NCI-H128 (cell line): Measurements from ENCODE around the gene TP53BP2.
"Not testable (repeated sequence)": the region's sequence is repeated elsewhere in the genome, so short reads cannot be mapped to it uniquely, and the experiment has no call there.

Experiments used
- DNase-seq: peaks from one replicate; lab custom pipeline; 2025; ENCODE audit not compliant: unreplicated experiment; lab: John Stamatoyannopoulos, UW

The TP53BP2 gene

DNA sequence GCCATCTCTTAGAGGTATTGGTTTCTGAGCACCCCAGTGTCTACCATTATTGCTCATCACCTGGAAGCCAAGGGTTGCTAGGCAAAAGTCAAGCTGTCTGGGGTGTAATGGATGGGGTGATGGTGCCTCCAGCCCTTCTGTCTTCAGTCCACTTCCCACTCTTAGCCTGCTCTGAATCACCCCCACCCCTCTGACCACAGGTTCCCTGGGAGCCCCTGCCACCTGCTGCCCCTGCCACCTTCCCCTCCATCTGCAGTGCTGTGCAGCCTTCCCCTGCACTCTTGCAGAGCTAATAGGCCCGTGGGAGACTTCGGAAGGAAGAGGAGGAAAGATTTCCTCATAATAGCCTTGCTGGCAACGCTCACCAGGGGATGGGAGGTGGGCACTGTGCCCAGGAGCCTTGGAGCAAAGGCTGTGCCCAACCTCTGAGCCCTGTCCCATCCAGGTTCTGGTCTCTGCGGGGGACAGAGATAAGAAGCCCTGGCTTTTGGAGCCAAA is 97.9 kb downstream of the TP53BP2 start:
- no peak for DNase-seq

DNA sequence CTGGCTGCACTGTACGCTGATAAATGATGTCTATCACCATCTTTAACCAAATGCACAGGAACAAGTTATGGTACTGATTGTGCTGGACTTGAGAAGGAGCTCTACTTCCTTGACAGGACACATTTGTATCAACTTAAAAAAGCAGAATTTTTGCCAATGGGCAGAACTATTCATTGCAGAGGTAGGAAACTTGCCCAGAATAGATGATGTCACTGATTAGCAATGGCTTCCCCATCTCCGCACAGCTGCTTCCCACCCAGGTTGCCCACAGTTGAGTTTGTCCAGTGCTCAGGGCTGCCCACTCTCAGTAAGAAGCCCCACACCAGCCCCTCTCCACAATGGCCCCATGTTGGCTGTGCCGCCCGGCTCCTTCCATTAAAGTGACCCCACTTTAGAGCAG is 100.0 kb downstream of the TP53BP2 start:
- DNase-seq, result no peak

DNA sequence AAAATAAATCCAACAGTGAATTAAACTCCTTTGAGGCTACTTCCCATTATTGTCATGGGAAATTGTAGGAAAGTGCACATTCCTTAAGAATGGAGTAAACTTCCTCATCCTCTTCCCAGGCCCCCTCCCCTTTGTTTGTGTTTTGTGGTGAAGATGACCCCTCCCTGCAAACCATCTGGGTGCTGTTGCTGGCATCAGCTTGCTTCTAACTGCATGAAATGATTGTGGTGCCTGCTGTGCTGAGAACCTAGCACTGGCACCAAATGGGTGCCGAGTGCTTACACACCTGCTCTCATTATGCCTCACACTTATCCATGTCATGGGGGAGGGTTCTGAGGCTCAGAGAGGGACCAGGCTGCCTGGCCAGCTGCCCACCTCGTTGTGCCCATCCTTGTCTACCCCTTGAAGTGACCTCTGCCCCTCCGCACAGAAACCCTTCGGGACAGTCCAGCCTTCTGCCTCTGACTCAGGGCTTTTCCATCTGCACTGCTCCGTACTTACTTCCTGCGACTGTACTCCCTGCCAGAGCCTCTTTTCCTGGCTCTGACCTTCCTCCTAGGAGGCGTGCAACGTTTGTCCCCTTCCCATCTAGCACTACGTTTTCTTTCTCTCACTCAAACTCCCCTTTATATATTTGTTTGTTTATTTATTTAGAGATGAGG is 102.8 kb downstream of the TP53BP2 start:
- no peak for DNase-seq

DNA sequence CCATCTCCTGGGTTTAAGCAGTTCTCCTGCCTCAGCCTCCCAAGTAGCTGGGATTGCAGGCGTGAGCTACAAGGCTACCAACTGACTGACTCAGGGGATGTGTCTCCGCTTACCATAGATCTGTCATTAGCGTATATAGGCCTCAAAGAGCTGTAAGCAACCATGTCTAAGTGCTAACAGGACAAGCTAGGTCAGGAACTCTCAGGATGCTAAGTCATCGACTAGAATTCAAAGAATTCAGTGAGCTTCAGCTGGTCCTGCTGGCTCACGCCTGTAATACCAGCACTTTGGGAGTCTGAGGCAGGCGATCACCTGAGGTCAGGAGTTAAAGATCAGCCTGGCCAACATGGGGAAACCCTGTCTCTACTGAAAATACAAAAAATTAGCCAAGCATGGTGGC is 103.9 kb downstream of the TP53BP2 start:
- DNase-seq, result no peak

DNA sequence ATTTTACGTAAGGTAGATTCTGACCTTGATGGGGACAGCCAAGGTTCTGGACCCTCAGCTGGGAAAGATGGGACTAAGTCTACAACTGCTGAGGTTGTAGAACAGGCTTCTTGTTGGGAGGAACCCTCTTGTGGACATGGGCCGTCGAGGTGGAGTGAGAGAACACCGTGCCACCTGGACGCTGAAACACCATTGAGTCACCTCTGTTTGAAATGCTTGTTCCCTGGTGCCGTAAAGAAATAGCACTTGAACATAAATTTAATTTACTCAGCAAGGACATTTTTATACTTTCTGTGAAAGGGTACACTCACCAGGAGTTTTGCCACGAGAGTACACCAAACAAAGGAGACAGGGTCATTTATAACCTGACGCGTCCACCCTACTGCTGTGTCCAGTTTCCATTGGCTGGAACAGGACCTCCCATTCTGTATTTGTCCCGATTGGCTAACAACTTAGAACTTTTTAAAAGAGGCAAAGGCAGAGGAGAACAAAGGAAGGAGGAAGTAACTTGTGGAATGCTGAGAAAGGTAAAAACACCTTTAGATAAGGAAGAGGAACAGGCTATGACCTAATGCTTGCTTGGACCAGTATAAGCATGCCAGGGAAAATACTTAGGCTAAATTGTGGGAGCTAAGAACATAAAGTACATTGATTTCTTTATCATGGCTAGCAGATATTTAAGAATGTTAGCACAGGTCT is 105.6 kb downstream of the TP53BP2 start:
- DNase-seq, result not testable (repeated sequence)

DNA sequence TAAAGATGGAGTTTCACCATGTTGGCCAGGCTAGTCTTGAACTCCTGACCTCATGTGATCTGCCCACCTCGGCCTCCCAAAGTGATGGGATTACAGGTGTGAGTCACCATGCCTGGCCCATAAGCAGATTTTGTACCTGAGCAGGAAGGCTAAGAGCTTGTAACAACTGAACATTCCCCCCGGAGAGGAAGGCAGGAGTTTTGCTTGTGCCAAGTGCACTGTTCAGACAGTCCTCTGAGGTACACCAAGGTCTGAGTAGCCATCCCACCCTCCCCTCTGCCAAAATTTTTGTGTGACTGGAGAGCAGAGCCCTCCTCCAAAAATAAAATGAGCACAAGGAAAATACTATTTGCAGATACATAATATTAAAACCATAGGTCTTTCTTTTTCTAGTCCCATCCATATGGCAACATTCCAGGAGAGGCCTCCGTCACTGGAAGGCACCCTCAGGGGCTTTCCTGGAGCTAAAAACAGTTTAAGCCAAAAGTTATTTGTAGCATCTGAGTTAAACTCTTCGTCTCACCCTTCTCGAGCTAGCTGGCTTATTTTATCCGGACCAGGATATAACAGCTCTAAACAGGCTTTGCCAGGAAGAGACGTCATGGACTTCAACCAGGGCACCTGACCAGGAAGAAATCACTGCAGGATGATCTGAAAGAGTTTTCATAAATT is 106.2 kb downstream of the TP53BP2 start:
- DNase-seq, result no peak

DNA sequence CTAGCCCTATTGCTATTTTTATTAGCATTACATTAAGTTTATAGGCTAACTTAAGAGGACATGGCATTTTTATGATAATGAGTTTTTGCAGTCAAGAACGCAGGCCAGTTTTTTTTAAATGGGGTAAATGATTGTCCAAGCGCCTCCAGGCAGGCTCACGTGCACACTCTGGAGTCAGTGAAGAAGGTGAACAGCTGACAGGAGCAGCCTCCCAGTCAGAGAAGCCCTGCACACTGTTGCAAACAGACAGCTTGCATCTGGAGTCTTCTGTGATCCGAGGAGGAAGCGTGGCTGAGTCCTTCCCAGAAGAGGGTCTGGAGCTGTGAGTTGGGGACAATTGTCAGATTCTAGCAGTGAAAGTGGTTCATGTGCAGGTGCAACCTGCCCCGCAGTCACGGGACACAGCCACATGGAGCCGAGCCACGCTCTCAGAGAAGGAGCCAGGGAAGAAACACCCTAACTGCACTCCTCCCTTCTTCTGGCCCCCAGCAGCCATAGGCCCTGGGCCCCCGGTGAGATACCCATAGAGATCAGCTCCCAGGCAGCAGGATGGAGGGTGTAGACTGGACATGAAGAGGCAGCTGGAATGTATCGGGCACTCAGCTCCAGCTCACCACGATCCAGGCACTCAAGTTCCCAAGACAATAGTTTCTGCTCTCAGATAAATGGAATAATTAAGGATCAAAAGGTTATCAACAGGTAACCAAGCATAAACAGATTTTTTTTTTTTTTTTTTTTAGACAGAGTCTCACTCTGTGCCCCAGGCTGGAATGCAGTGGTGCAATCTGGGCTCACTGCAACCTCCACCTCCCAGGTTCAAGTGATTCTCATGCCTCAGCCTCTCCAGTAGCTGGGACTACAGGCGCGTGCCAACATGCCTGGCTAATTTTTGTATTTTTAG is 107.0 kb downstream of the TP53BP2 start:
- no peak for DNase-seq

DNA sequence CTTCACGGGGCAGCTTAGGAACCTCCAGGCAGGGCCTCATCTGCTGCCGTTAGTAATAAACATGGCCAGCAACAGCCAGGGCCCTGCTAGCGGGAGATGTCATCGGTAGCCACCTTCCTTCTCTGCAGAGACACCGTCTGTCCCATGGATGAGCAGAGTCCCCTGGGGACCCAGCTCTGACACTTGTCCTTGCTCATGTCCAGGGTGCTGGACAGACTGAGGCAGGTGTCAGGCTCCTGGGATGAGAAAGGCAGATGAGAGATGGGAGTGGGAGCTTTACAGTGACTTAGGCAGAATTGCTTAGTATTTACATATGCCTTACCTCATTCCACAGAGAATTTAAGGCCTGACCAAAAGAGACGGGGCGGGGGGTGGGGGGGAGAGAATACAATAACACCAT is 108.4 kb downstream of the TP53BP2 start:
- DNase-seq, result no peak

DNA sequence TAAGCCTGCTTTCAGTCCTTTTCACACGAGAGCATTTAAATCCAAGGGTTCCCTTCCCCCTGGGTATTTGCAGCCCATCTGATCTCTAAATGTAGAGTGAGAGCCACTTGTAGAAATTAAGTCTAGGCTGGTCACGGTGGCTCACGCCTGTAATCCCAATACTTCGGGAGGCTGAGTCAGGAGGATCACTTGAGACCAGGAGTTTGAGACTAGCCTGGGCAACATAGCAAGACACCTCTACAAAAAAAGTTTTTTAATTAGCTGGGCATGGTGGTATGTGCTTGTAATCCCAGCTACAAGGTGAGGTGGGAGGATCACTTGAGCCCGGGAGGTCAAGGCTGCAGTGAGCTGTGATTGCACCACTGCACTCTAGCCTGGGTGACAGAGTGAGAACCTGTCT is 109.1 kb downstream of the TP53BP2 start:
- DNase-seq, result not testable (repeated sequence)

DNA sequence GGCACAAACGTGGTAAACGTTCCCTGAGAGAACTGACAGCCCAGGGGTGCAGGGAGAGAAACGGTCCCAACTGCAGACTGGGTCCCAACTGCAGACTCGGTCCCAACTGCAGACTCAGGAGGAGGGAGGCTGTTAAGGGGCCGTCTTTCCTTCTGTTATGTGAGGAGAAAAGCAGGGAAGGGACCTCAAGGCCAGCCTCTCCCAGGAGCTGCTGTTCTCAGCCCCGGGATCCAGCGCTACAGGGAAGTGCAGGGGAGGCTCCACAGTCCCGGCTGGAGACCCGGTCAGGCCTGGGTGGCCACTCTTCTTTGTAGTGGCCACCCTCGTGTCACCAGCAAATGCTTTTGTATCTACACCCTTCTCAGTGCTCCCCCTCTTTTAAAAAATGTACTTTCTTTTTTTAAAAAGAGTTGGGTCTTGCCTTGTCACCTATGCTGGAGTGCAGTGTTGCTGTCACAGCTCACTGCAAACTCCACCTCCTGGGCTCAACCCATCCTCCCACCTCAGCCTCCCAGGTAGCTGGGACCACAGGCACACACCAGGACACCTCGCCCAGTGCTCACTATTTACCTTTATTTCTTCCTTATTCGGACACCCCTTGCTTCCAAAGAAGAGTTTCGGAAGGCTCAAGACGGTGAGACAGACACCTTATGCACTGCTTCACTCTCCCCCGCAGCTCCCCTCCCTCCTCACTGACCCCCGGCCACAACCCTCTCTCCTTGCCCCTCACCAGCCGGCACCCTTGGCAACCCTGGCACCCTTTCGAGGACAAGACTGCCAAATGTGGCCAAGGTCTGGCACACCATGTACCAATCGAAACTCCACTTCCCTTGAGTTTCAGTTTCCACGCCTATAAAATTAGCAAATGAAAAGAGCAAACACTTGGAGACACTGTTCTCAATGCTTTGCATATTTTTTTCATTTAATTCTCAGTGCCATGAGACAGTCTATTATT is 111.6 kb downstream of the TP53BP2 start:
- no peak for DNase-seq

DNA sequence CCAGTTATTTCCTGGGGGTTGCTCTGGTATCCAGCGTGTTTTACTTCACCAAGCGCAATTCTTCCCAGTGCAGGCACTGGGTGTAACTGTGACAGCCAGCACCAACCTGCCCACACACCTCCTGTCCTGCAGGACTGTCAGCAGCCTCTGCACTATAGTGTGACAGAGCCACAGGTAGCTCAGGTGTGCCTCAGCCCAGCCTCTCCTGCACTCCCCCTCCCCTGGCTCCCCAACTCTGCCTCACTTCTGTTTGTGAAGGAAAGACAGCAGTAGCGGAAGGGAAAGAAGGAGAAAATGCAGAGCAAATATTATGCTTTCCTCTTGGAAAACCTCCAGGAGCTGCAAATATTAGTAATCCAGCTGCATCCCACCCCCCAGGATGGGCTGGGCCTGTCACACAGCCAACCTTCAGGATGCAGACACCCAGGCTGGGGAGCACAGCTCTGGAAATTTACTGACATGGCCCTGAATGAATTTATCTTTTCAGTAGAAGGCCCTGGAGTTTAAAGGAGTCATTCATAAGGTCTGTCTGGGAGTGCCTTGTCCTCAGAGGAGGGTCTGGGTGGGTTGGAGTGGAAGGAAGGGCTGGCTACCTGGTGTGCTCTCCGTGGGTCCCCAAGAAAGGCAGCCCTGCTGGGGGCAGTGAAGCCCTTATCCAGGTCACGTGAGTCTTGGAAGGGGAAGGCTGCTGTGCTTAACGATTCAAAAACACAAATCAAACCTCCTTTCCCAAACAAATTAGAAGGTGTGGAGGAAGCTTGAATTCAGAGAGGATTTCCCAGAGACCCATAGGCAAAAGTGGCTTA is 112.6 kb downstream of the TP53BP2 start:
- DNase-seq, result no peak

DNA sequence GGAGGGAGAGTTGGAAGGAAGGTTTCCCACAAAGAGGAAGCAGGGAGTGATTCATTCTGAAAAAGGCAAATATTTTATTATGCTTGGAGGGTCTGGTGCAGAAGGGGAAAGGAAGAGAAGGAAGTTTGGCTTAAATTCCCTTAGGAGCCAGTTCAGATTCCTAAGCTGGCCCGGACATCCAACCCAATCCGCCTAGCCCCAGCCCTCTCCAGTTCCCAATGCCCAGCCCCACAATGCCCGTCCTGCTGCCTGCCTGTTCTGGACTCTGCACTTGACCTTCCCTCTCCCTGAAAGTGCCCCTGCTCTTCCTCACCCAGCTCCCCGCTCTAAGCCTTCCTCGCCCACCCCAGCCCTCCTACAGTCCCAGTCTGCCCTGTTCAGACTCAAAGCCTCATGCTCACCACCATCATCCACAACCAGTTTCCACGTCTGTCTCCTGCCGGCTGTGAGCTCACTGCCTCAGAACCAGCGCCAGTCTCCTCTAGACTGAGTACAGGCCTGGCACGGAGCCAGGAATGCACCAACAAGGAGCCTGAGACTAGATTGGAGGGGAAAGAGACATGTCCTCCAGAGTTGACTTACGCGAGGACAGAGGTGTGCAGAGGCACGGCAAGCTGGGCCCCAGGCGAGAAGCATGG is 114.5 kb downstream of the TP53BP2 start:
- no peak for DNase-seq

DNA sequence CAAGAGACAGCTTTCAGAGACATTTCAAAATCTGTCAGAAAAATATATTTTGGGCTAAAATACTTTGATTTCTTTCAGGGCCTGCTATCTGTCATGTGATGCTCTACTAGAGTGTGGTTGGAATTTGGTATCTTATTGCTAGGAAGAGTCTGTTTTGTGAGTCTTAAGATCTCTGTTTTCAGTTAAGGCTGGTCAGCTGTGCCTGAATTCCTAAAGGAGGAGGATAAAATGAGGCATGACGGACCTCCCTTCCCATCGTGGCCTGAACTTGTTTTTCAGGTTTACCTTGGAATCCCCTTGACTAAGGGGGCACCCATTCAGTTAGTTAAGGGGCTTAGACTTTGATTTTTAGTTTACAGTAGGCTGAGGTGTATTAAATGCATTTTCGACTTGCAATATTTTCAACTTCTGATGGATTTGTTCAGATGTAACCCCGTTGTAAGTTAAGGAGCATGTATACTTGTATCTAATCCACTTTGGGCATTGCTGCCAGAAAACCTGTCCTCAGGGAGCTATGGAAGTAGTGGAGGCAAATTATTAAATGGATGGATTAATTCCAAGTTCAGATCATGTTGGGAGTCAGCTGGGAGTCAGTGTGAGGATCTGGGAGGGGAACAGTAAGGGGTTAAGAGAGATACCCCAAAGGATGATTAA is 115.1 kb downstream of the TP53BP2 start:
- DNase-seq, result no peak

DNA sequence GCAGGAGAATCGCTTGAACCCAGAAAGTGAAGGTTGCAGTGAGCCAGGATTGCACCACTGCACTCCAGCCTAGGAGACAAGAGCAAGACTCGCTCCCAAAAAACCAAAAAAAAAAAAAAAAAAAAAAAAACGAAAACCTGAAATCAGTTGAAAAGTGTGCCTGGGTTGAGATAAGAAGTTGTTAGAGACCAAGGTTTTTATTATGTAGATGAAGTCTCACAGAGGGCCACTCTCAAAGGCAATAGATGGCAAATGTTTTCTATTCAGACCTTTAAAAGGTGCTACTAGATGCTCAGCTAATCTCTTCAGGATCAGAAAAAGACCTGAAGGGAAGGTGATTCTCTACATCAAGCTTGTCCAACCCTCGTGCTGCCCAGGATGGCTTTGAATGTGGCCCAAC is 115.8 kb downstream of the TP53BP2 start:
- no peak for DNase-seq
